ENCODE results near the gene RUNDC1.

RUNDC1 gene

GRCh38 chr17:43030137-43030767 lies 49.9 kb downstream of the RUNDC1 start:
- H3K4me1 ChIP-seq (ENCODE audit: control insufficient read depth, insufficient read depth, low read length) = peaks cover 47% of the 10 kb centered on the region
- H3K9me3 ChIP-seq (ENCODE audit: control insufficient read depth, insufficient read depth, low read length) = no peaks in the 10 kb centered on the region
- H3K9ac ChIP-seq (ENCODE audit: low read depth, low read length) = no peak overlapping the region
- H3K27ac ChIP-seq (ENCODE audit: low read depth, low read length) = no peak overlapping the region
- H3K27me3 ChIP-seq (ENCODE audit: control insufficient read depth, insufficient read depth, low read length) = no peaks in the 10 kb centered on the region
- peaks cover 24% of the 10 kb centered on the region for H3K36me3 ChIP-seq (ENCODE audit: control insufficient read depth, insufficient read depth, low read length)
- no peak overlapping the region for H3K4me3 ChIP-seq (ENCODE audit: low read depth, low read length)

GRCh38 chr17:43031666-43032065 lies 51.3 kb downstream of the RUNDC1 start:
- Histone ChIP-seq H3K27ac (ENCODE audit: low read depth, low read length) (no peak overlapping the region), H3K9me3 (ENCODE audit: control insufficient read depth, insufficient read depth, low read length) (no peaks in the 10 kb centered on the region), H3K36me3 (ENCODE audit: control insufficient read depth, insufficient read depth, low read length) (peaks cover 24% of the 10 kb centered on the region), H3K4me1 (ENCODE audit: control insufficient read depth, insufficient read depth, low read length) (peaks cover 57% of the 10 kb centered on the region), H3K4me3 (ENCODE audit: low read depth, low read length) (no peak overlapping the region), H3K9ac (ENCODE audit: low read depth, low read length) (no peak overlapping the region), H3K27me3 (ENCODE audit: control insufficient read depth, insufficient read depth, low read length) (no peaks in the 10 kb centered on the region)

GRCh38 chr17:43033948-43034881 lies 53.9 kb downstream of the RUNDC1 start:
- Histone ChIP-seq H3K9me3 (ENCODE audit: control insufficient read depth, insufficient read depth, low read length) (no peaks in the 10 kb centered on the region), H3K4me3 (ENCODE audit: low read depth, low read length) (peak overlapping the region; percentile 25; the same call in 1 of the 2 replicates), H3K27ac (ENCODE audit: low read depth, low read length) (peak overlapping the region; percentile 81), H3K4me1 (ENCODE audit: control insufficient read depth, insufficient read depth, low read length) (peaks cover 45% of the 10 kb centered on the region), H3K9ac (ENCODE audit: low read depth, low read length) (no peak overlapping the region; the same call in 1 of the 2 replicates), H3K27me3 (ENCODE audit: control insufficient read depth, insufficient read depth, low read length) (no peaks in the 10 kb centered on the region), H3K36me3 (ENCODE audit: control insufficient read depth, insufficient read depth, low read length) (peaks cover 1% of the 10 kb centered on the region)

GRCh38 chr17:43034894-43035293 lies 54.5 kb downstream of the RUNDC1 start:
- Histone ChIP-seq H3K36me3 (ENCODE audit: control insufficient read depth, insufficient read depth, low read length) (no peaks in the 10 kb centered on the region), H3K27ac (ENCODE audit: low read depth, low read length) (peak overlapping the region; percentile 81), H3K9ac (ENCODE audit: low read depth, low read length) (no peak overlapping the region), H3K9me3 (ENCODE audit: control insufficient read depth, insufficient read depth, low read length) (no peaks in the 10 kb centered on the region), H3K4me1 (ENCODE audit: control insufficient read depth, insufficient read depth, low read length) (peaks cover 48% of the 10 kb centered on the region), H3K4me3 (ENCODE audit: low read depth, low read length) (peak overlapping the region; percentile 25; the same call in 1 of the 2 replicates), H3K27me3 (ENCODE audit: control insufficient read depth, insufficient read depth, low read length) (no peaks in the 10 kb centered on the region)

GRCh38 chr17:43039646-43040045 lies 59.3 kb downstream of the RUNDC1 start:
- no peak overlapping the region for H3K27ac ChIP-seq (ENCODE audit: low read depth, low read length)

GRCh38 chr17:43040655-43041054 lies 60.3 kb downstream of the RUNDC1 start:
- no peaks in the 10 kb centered on the region for H3K27me3 ChIP-seq (ENCODE audit: control insufficient read depth, insufficient read depth, low read length)
- peak overlapping the region; percentile 79 for H3K27ac ChIP-seq (ENCODE audit: low read depth, low read length)
- H3K4me3 ChIP-seq (ENCODE audit: low read depth, low read length) = no peak overlapping the region
- H3K4me1 ChIP-seq (ENCODE audit: control insufficient read depth, insufficient read depth, low read length) = peaks cover 51% of the 10 kb centered on the region
- H3K9me3 ChIP-seq (ENCODE audit: control insufficient read depth, insufficient read depth, low read length) = no peaks in the 10 kb centered on the region
- H3K36me3 ChIP-seq (ENCODE audit: control insufficient read depth, insufficient read depth, low read length) = peaks cover 19% of the 10 kb centered on the region; the same call in 1 of the 2 replicates
- no peak overlapping the region for H3K9ac ChIP-seq (ENCODE audit: low read depth, low read length)

More at GRCh38 chr17:43039646-43040045, 59.3 kb downstream of the RUNDC1 start:
- Histone ChIP-seq H3K9ac (ENCODE audit: low read depth, low read length) (no peak overlapping the region), H3K9me3 (ENCODE audit: control insufficient read depth, insufficient read depth, low read length) (no peaks in the 10 kb centered on the region), H3K36me3 (ENCODE audit: control insufficient read depth, insufficient read depth, low read length) (peaks cover 10% of the 10 kb centered on the region; the same call in 1 of the 2 replicates), H3K4me1 (ENCODE audit: control insufficient read depth, insufficient read depth, low read length) (peaks cover 61% of the 10 kb centered on the region), H3K4me3 (ENCODE audit: low read depth, low read length) (no peak overlapping the region), H3K27me3 (ENCODE audit: control insufficient read depth, insufficient read depth, low read length) (no peaks in the 10 kb centered on the region)

GRCh38 chr17:43042025-43042628 lies 61.8 kb downstream of the RUNDC1 start:
- Histone ChIP-seq H3K4me3 (ENCODE audit: low read depth, low read length) (no peak overlapping the region), H3K9me3 (ENCODE audit: control insufficient read depth, insufficient read depth, low read length) (no peaks in the 10 kb centered on the region)

More at GRCh38 chr17:43042025-43042628, 61.8 kb downstream of the RUNDC1 start:
- Histone ChIP-seq H3K36me3 (ENCODE audit: control insufficient read depth, insufficient read depth, low read length) (peaks cover 25% of the 10 kb centered on the region), H3K27ac (ENCODE audit: low read depth, low read length) (peak overlapping the region; percentile 87), H3K9ac (ENCODE audit: low read depth, low read length) (peak overlapping the region; percentile 17; the same call in 1 of the 2 replicates), H3K27me3 (ENCODE audit: control insufficient read depth, insufficient read depth, low read length) (no peaks in the 10 kb centered on the region), H3K4me1 (ENCODE audit: control insufficient read depth, insufficient read depth, low read length) (peaks cover 38% of the 10 kb centered on the region)

All from HUES48 (cell line).